HG03521 (cell line): Measurements from ENCODE around the gene CDH13.

Experiments used
- ATAC-seq: cut with Tn5 transposase; IDR thresholded peaks from one replicate; pipeline ENCODE4 v1.9.1; 2021; ENCODE audit warnings: mild to moderate bottlenecking, moderate library complexity; ENCODE audit not compliant: unreplicated experiment

Gene CDH13

DNA sequence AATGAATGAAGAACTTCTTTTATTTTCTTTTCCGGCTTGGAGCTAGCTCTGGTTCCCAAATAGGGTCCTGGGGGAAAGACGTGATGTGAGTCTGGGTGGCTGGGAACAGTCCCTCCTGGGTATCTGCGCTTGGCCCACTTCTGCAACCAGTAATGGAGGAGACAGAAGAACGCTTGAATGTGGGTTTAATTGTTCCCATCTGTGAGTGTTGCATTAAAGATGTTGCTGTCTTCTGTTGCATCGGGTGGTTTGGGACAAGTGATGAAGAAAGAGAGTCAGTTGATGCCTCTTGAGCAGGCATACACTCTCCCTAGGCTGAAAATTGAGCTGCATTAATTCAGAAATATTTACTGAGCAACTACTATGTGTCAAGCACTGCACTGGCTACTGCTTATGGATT is 511.1 kb downstream of the CDH13 start:
- ATAC-seq = no peak

- ATAC-seq = no peak
Observed at GRCh38 chr16:83138512-83138911, 511.7 kb downstream of the CDH13 start.

- no peak for ATAC-seq
Observed at GRCh38 chr16:83138976-83139690, 512.4 kb downstream of the CDH13 start.

DNA sequence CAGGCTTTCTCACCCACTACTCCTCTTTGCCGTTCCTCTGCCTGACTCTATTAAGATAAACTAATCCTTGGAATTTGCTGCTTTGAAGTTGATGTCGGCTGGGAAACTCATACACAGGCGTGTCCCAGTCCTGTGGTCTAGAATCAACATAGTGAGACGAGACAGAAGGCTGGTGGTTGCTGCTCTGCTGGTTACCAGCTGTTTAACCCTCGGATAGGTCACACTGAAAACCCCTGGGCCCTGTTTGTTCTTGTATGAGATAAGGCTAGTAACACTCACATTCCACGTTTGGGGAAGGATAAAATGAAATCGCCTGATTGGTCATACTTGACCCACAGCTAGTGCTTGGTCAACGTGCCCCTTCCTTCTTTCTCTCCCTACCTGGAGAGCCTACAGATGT is 517.0 kb downstream of the CDH13 start:
- ATAC-seq = no peak

DNA sequence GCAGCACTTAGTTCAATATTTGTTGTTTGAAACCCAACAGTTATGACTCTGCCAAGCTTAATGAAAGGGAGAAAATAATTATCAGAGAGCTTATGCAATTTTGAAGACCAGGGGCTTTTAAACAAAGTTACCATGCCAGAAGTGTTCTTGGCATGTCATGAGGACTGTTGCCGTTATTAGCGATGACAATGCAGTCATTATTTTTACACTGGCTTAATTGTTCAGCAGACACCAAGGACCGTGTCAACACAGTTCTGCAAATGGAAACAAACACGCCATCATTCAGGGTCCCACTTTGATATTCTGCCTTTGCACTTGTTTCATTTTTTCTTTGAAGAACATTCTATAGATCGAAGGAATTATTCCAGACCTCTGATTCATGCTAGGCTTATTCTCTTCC is 518.5 kb downstream of the CDH13 start:
- no peak for ATAC-seq

GRCh38 chr16:83147244-83147643 is 520.5 kb downstream of the CDH13 start:
- no peak for ATAC-seq

DNA sequence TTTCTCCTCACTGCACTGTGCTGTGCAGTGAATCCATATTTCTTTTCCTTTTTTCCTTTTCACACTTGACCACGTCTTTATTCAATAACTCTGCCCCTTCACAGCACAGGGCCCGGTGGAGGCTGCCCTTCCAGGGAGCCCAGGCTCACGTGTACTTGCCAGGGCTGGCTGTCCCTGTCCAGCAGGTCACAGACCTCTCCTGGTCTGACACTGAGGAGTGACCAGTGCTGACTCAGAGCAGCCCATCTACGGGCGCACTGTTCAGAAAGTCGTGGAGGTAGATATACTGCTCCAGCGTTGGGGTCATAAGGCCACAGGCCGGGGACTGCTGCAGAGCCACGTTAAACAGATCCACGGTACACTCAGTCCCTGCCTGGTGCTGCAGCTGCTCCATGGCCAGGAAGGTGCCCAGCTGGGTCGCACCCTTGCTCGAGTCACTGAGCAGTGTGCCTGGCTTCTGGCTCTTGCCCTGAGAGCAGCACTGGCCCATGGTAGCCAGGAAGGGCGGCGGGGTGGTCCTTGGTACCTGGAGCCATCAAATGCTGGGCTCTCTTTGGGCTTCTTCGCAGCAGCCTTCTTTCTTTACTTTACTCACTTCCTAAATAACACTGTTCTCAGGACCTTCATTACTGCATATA is 531.7 kb downstream of the CDH13 start:
- no peak for ATAC-seq

GRCh38 chr16:83159049-83159448 is 532.3 kb downstream of the CDH13 start:
- no peak for ATAC-seq

- no peak for ATAC-seq
Observed at GRCh38 chr16:83160287-83161020, 533.7 kb downstream of the CDH13 start.

DNA sequence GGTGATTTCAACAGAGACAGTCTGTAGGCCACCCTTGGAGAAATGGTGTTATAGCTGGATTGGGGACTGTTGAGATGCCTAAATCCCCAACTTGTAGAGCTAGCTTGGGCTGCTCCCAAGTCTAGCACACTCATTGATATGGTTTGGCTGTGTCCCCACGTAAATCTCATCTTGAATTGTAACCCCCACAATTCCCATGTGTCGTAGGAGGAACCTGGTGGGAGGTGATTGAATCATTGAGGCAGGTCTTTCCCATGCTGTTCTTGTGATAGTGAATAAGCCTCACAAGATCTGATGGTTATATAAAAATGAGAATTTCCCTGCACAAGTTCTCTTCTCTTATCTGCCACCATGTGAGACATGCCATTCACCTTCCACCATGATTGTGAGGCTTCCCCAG is 536.0 kb downstream of the CDH13 start:
- no peak for ATAC-seq

DNA sequence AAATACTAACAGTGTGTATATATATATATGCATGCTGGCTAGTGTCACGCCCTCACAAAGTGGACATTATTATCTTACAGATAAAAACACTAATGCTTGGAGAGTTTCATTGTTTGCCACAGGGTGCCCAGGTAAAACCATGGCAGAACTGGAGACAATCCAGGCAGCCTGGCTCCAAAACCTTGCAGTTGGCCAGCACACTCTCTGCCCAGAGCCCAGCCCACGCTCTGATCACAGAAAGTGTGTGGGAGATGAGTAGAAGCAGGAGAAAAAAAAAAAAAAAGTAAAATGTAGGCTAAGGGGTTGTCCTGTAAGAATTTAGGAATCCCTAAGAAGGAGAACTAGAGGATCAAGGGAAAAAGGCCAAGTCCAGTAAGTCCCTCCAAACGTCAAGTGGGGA is 538.0 kb downstream of the CDH13 start:
- ATAC-seq = no peak

DNA sequence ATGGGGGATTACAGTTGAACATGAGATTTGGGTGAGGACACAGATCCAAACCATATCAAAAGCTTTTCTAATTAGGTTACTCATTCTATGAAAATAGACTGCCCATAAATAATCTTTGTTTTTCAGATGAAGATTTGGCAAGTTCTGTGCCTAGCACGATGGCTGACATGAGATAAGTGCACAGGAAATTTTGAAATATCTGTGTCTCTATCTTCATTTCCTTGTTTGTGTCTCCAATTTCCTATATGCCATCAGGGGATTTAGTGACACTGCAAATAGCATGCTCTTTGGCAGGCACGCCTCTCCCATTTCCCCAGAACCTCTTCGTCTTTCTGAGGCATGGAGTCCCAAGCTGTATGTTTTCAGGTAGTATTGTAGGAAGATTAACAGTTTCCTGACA is 544.6 kb downstream of the CDH13 start:
- no peak for ATAC-seq

GRCh38 chr16:83174671-83175070 is 547.9 kb downstream of the CDH13 start:
- ATAC-seq = no peak

- ATAC-seq = no peak
Observed at GRCh38 chr16:83176802-83177201, 550.0 kb downstream of the CDH13 start.

DNA sequence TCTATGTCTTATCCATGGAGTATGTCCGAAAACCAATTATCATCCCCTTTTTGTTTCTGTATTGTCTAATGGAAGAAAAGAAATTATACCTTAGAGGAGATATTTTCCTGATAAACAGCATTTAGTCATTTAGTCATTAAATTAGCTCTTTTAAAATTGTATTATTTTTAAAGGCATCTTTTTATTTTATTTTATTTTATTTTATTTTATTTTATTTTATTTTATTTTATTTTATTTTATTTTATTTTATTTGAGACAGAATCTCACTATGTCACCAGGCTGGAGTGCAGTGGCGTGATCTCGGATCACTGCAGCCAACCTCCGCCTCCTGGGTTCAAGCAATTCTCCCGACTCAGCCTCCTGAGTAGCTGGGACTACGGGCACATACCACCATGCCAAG is 559.1 kb downstream of the CDH13 start:
- no peak for ATAC-seq

- no peak for ATAC-seq
Observed at GRCh38 chr16:83187405-83187804, 560.6 kb downstream of the CDH13 start.

DNA sequence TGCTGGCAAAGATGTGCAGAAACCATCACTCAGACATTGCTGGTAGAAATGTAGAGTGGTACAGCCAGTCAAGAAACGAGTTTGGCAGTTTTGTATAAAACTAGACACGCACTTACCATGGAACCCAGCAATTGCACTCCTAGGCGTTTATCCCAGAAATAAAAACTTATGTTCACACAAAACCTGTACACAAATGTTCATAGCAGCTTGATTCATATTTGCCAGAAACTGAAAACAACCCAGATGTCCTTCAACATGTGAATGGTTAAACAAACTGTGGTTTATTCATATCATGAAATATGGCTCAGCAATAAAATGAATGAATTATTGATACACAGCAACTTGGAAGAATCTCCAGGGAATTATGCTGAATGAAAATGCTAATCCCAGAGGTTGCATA is 570.0 kb downstream of the CDH13 start:
- ATAC-seq = no peak

DNA sequence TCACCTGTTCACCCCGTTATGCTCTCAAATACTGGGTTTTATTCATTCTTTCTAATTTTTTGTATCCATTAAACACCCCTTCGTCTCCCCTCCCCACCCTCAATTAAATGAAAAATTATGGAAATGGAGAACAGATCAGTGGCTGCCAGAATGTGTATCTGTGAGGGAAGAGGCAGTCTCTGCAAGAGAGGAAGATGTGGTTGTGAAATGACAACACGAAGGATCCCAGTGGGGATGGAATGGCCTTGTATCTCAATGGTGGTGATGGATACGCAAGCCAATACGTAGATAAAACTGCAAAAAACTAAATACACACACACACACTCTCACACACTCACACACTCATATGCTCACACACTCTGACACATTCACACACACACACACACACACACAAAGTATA is 570.7 kb downstream of the CDH13 start:
- no peak for ATAC-seq

DNA sequence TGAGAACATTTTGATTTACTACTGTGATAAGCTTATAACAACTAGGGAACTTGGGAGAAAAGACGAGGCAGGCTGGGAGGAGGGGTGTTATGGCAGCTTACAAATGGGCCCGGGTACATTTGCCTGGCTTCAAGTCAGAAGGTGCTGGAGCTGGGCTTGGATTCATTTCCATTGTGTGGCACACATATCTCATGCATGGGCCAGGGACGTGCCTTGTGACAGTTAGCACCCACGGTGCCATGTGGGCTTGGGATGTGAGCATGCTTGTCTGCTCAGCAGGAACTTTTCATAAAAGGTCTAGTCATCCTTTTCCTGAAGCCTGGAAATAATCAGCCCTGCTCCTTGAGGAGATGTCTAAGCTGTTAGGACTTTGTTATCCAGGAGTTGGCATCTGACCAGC is 572.2 kb downstream of the CDH13 start:
- no peak for ATAC-seq

- ATAC-seq = no peak
Observed at GRCh38 chr16:83200005-83200779, 573.4 kb downstream of the CDH13 start.

GRCh38 chr16:83201748-83202147 is 575.0 kb downstream of the CDH13 start:
- no peak for ATAC-seq
